ENCODE data around the gene PDK3. TPM values are rescaled to one million over a fixed set of nuclear protein-coding genes. Genes with fewer than 3 reads are reported as not detected.

PDK3 gene
- total RNA-seq, 1 experiment from 2014 or later, result 22.6 TPM

- intact Hi-C loops (cut with micrococcal nuclease), result loop anchor here (1.0 to 2.0 kb wide), 3 partner anchors 30 to 235 kb away; partner anchors contain the start of gene PDK3
- ATAC-seq, result peak; percentile 96
- no TSS peak for BruUV-seq (replicated peaks)
- Histone ChIP-seq H3F3A (ENCODE audit: low read length, unreplicated experiment) (no peaks in the 10 kb centered on the region), H2AFZ (ENCODE audit: low read length) (peak overlapping the region; percentile 47), H4K20me1 (ENCODE audit: low read length) (no peaks in the 10 kb centered on the region), H3K27ac (ENCODE audit: low read length) (peak overlapping the region; percentile 88), H3K9ac (ENCODE audit: low read length) (peak overlapping the region; percentile 48), H3K4me3 (ENCODE audit: low read length) (peak overlapping the region; percentile 57), H3K27me3 (ENCODE audit: low read length) (no peaks in the 10 kb centered on the region), H3K79me2 (ENCODE audit: low read length) (no peaks in the 10 kb centered on the region), H3K36me3 (ENCODE audit: low read depth, low read length) (no peaks in the 10 kb centered on the region), H3K4me1 (ENCODE audit: insufficient read depth, low read length) (peaks cover 30% of the 10 kb centered on the region), H3K9me3 (ENCODE audit: low read length) (no peaks in the 10 kb centered on the region), H3K4me2 (ENCODE audit: low read length) (peak overlapping the region; percentile 86), H3K9me2 (replicated peaks; ENCODE audit: low read length) (no peaks in the 10 kb centered on the region)
- ChIA-PET CTCF (interaction anchor here (0.6 kb wide), 1 partner anchor 260 kb away, joined by 3 read pairs; no protein-coding TSS in a partner anchor), POLR2A (ENCODE audit: unreplicated experiment) (no interaction called here)
- peak; percentile 91 for DNase-seq
- TF ChIP-seq CTCF (conservative IDR thresholded peaks at IDR 0.05; ENCODE audit: low read depth, low read length) (no peak), EZH2 (IDR thresholded peaks at IDR 0.05; ENCODE audit: low read length, unreplicated experiment) (no peak), EZH2phosphoT487 (IDR thresholded peaks at IDR 0.05; ENCODE audit: borderline replicate concordance, low read length) (no peak)
These were observed 29.6 kb downstream of the PDK3 start for GRCh38 chrX:24494647-24495075.

GRCh38 chrX:24495700-24496099 lies 30.6 kb downstream of the PDK3 start:
- H3K27me3 ChIP-seq (ENCODE audit: low read length), result no peaks in the 10 kb centered on the region
- DNase-seq (no peak), ATAC-seq (no peak)
- no peak overlapping the region for H3K9ac ChIP-seq (ENCODE audit: low read length)
- no peaks in the 10 kb centered on the region for H3K9me3 ChIP-seq (ENCODE audit: low read length)
- H2AFZ ChIP-seq (ENCODE audit: low read length), result no peak overlapping the region
- TF ChIP-seq EZH2 (IDR thresholded peaks at IDR 0.05; ENCODE audit: low read length, unreplicated experiment) (no peak), CTCF (conservative IDR thresholded peaks at IDR 0.05; ENCODE audit: low read depth, low read length) (no peak), EZH2phosphoT487 (IDR thresholded peaks at IDR 0.05; ENCODE audit: borderline replicate concordance, low read length) (no peak)
- H3K79me2 ChIP-seq (ENCODE audit: low read length), result no peaks in the 10 kb centered on the region
- BruUV-seq (replicated peaks), result no TSS peak
- H3K4me3 ChIP-seq (ENCODE audit: low read length), result no peak overlapping the region
- peaks cover 30% of the 10 kb centered on the region for H3K4me1 ChIP-seq (ENCODE audit: insufficient read depth, low read length)
- POLR2A ChIA-PET (ENCODE audit: unreplicated experiment), result no interaction called here
- H3K36me3 ChIP-seq (ENCODE audit: low read depth, low read length), result no peaks in the 10 kb centered on the region
- intact Hi-C loops (cut with micrococcal nuclease), result loop anchor here (2.0 kb wide), 1 partner anchor 31 kb away; the partner anchor contains the start of gene PDK3
- H3K27ac ChIP-seq (ENCODE audit: low read length), result no peak overlapping the region
- H4K20me1 ChIP-seq (ENCODE audit: low read length), result no peaks in the 10 kb centered on the region
- H3F3A ChIP-seq (ENCODE audit: low read length, unreplicated experiment), result no peaks in the 10 kb centered on the region
- 0 out of 2 replicates have a peak overlapping the region, but pooled peaks have one; percentile 86 for H3K4me2 ChIP-seq (ENCODE audit: low read length)
- no peaks in the 10 kb centered on the region for H3K9me2 ChIP-seq (replicated peaks; ENCODE audit: low read length)
- CTCF ChIA-PET, result no interaction called here

- TF ChIP-seq EZH2phosphoT487 (IDR thresholded peaks at IDR 0.05; ENCODE audit: borderline replicate concordance, low read length) (no peak), CTCF (conservative IDR thresholded peaks at IDR 0.05; ENCODE audit: low read depth, low read length) (peak; percentile 49), EZH2 (IDR thresholded peaks at IDR 0.05; ENCODE audit: low read length, unreplicated experiment) (no peak)
- H2AFZ ChIP-seq (ENCODE audit: low read length), result no peak overlapping the region
- peaks cover 19% of the 10 kb centered on the region for H3K4me1 ChIP-seq (ENCODE audit: insufficient read depth, low read length)
- POLR2A ChIA-PET (ENCODE audit: unreplicated experiment), result no interaction called here
- H3K9me3 ChIP-seq (ENCODE audit: low read length), result no peaks in the 10 kb centered on the region
- CTCF ChIA-PET, result interaction anchor here (0.6 to 2.8 kb wide), 3 partner anchors 103 to 267 kb away, joined by 3 to 27 read pairs (median 5); no protein-coding TSS in a partner anchor
- H3K36me3 ChIP-seq (ENCODE audit: low read depth, low read length), result no peaks in the 10 kb centered on the region
- BruUV-seq (replicated peaks), result no TSS peak
- DNase-seq (no peak), ATAC-seq (peak; percentile 34)
- no peaks in the 10 kb centered on the region for H3K27me3 ChIP-seq (ENCODE audit: low read length)
- no peaks in the 10 kb centered on the region for H4K20me1 ChIP-seq (ENCODE audit: low read length)
- no peak overlapping the region for H3K4me3 ChIP-seq (ENCODE audit: low read length)
- H3K9ac ChIP-seq (ENCODE audit: low read length), result no peak overlapping the region
- H3K27ac ChIP-seq (ENCODE audit: low read length), result no peak overlapping the region
- no peak overlapping the region for H3K4me2 ChIP-seq (ENCODE audit: low read length)
- no peaks in the 10 kb centered on the region for H3K79me2 ChIP-seq (ENCODE audit: low read length)
- intact Hi-C loops (cut with micrococcal nuclease), result loop anchor here (1.0 kb wide), 1 partner anchor 239 kb away; no protein-coding TSS in a partner anchor
- no peaks in the 10 kb centered on the region for H3K9me2 ChIP-seq (replicated peaks; ENCODE audit: low read length)
- no peaks in the 10 kb centered on the region for H3F3A ChIP-seq (ENCODE audit: low read length, unreplicated experiment)
These were observed 33.1 kb downstream of the PDK3 start for GRCh38 chrX:24498181-24498580.
